Immature natural killer cell (primary cell): ENCODE data around the gene LMOD2. TPM values are rescaled to one million over a fixed set of nuclear protein-coding genes. Genes with fewer than 3 reads are reported as not detected.
A peak's percentile ranks its signal among the peaks of the same experiment; 100 is the strongest.

Experiments
- DNase-seq, 3 donors: peaks; one replicate each; pipeline ENCODE4 v3.0.0; 2022; ENCODE audit warnings: mixed read lengths in 1 of 3
- H3K27ac Mint-ChIP-seq, 6 donors: one replicate each; pipeline ENCODE4 v1.8.0; 2020; ENCODE audit warnings: mixed read lengths in 6 of 6, mild to moderate bottlenecking in 5 of 6, inconsistent platforms in 4 of 6, moderate library complexity in 3 of 6
- H3K27me3 Mint-ChIP-seq, 3 donors: one replicate each; pipeline ENCODE4 v1.8.0; 2020 to 2021; ENCODE audit warnings: low read depth in 3 of 3, mild to moderate bottlenecking in 3 of 3, mixed read lengths in 3 of 3, moderate library complexity in 3 of 3, inconsistent platforms in 1 of 3
- H3K36me3 Mint-ChIP-seq, 3 donors: one replicate each; pipeline ENCODE4 v1.8.0; 2020; ENCODE audit warnings: mixed read lengths in 3 of 3, inconsistent platforms in 2 of 3, mild to moderate bottlenecking in 2 of 3
- H3K4me1 Mint-ChIP-seq, 2 donors: one replicate each; pipeline ENCODE4 v1.8.0; 2020; ENCODE audit warnings: inconsistent platforms in 2 of 2, mild to moderate bottlenecking in 2 of 2, mixed read lengths in 2 of 2, moderate library complexity in 1 of 2
- H3K4me3 Mint-ChIP-seq, 5 donors: one replicate each; pipeline ENCODE4 v1.8.0; 2020; ENCODE audit warnings: mild to moderate bottlenecking in 5 of 5, mixed read lengths in 5 of 5, inconsistent platforms in 3 of 5, moderate library complexity in 3 of 5
- H3K9me3 Mint-ChIP-seq, 6 donors: one replicate each; pipeline ENCODE4 v1.8.0; 2020; ENCODE audit warnings: mild to moderate bottlenecking in 6 of 6, mixed read lengths in 6 of 6, inconsistent platforms in 4 of 6, moderate library complexity in 3 of 6
- polyA plus RNA-seq, 3 donors: library from polyadenylated mRNA; unstranded; fragments of 300-500 nt; fragmentation: Illumina TruSeq; gene quantifications; one replicate each; pipeline ENCODE4 v1.2.3, GENCODE V29; 2021

LMOD2 gene
- polyA plus RNA-seq, 3 donors from 2014 or later = not detected

GRCh38 chr7:123666492-123666891, 10.8 kb downstream of the LMOD2 start:
- Mint-ChIP-seq H3K4me1 (no peaks in the 10 kb centered on the region), H3K27ac (no peak overlapping the region), H3K36me3 (peaks cover 0 to 11% (median 0%) of the 10 kb centered on the region in 3 donors), H3K4me3 (no peak overlapping the region), H3K9me3 (peaks cover 0 to 1% (median 0%) of the 10 kb centered on the region in 6 donors), H3K27me3 (peaks cover 1 to 5% (median 4%) of the 10 kb centered on the region in 3 donors)
- DNase-seq = no peak

- Mint-ChIP-seq H3K36me3 (peaks cover 0 to 5% (median 0%) of the 10 kb centered on the region in 3 donors), H3K4me3 (no peak overlapping the region), H3K27ac (no peak overlapping the region), H3K4me1 (no peaks in the 10 kb centered on the region), H3K9me3 (peaks cover 0 to 1% (median 0%) of the 10 kb centered on the region in 6 donors), H3K27me3 (peaks cover 0 to 6% (median 1%) of the 10 kb centered on the region in 3 donors)
- DNase-seq = no peak
Observed at GRCh38 chr7:123669485-123669884, 13.8 kb downstream of the LMOD2 start.

- H3K27ac Mint-ChIP-seq = no peak overlapping the region
Observed at GRCh38 chr7:123673137-123673732, 17.6 kb downstream of the LMOD2 start.

GRCh38 chr7:123673752-123674398, 18.2 kb downstream of the LMOD2 start:
- no peak overlapping the region for H3K27ac Mint-ChIP-seq
- H3K9me3 Mint-ChIP-seq = peaks cover 0 to 1% (median 0%) of the 10 kb centered on the region in 6 donors
- peaks cover 0 to 2% of the 10 kb centered on the region in 2 donors for H3K4me1 Mint-ChIP-seq
- H3K36me3 Mint-ChIP-seq = peaks cover 0 to 4% (median 4%) of the 10 kb centered on the region in 3 donors
- peaks cover 0 to 3% (median 0%) of the 10 kb centered on the region in 3 donors for H3K27me3 Mint-ChIP-seq
- H3K4me3 Mint-ChIP-seq = no peak overlapping the region
- no peak for DNase-seq

More at GRCh38 chr7:123673137-123673732, 17.6 kb downstream of the LMOD2 start:
- DNase-seq = no peak
- H3K27me3 Mint-ChIP-seq = peaks cover 0 to 3% (median 0%) of the 10 kb centered on the region in 3 donors
- H3K36me3 Mint-ChIP-seq = peaks cover 0 to 5% (median under 1%) of the 10 kb centered on the region in 3 donors
- no peak overlapping the region for H3K4me3 Mint-ChIP-seq
- peaks cover 0 to 2% of the 10 kb centered on the region in 2 donors for H3K4me1 Mint-ChIP-seq
- peaks cover 0 to 1% (median 0%) of the 10 kb centered on the region in 6 donors for H3K9me3 Mint-ChIP-seq

- Mint-ChIP-seq H3K4me1 (peaks cover 0 to 2% of the 10 kb centered on the region in 2 donors), H3K36me3 (peaks cover 0 to 9% (median 0%) of the 10 kb centered on the region in 3 donors), H3K9me3 (peaks cover 0 to 1% (median 0%) of the 10 kb centered on the region in 6 donors), H3K27me3 (peaks cover 0 to 3% (median 0%) of the 10 kb centered on the region in 3 donors), H3K27ac (no peak overlapping the region), H3K4me3 (no peak overlapping the region)
- DNase-seq = no peak
Observed at GRCh38 chr7:123674399-123675180, 18.9 kb downstream of the LMOD2 start.

- Mint-ChIP-seq H3K9me3 (peaks cover 0 to 1% (median 0%) of the 10 kb centered on the region in 6 donors), H3K27me3 (peaks cover 0 to 3% (median 0%) of the 10 kb centered on the region in 3 donors), H3K4me1 (peaks cover 0 to 2% of the 10 kb centered on the region in 2 donors), H3K4me3 (no peak overlapping the region), H3K27ac (no peak overlapping the region), H3K36me3 (peaks cover 0 to 9% (median 0%) of the 10 kb centered on the region in 3 donors)
- DNase-seq = no peak
Observed at GRCh38 chr7:123675181-123675473, 19.5 kb downstream of the LMOD2 start.

- Mint-ChIP-seq H3K4me3 (no peak overlapping the region), H3K27ac (no peak overlapping the region), H3K27me3 (no peaks in the 10 kb centered on the region), H3K9me3 (no peaks in the 10 kb centered on the region), H3K36me3 (peaks cover 0 to 9% (median 0%) of the 10 kb centered on the region in 3 donors), H3K4me1 (peaks cover 0 to 2% of the 10 kb centered on the region in 2 donors)
- no peak for DNase-seq
Observed at GRCh38 chr7:123677061-123677715, 21.5 kb downstream of the LMOD2 start.

GRCh38 chr7:123679614-123680013, 23.9 kb downstream of the LMOD2 start:
- Mint-ChIP-seq H3K36me3 (peaks cover 0 to 9% (median 4%) of the 10 kb centered on the region in 3 donors), H3K9me3 (no peaks in the 10 kb centered on the region), H3K27me3 (no peaks in the 10 kb centered on the region), H3K4me3 (no peak overlapping the region), H3K27ac (peak overlapping the region in 1 of 6 donors; percentile 6), H3K4me1 (peaks cover 0 to 2% of the 10 kb centered on the region in 2 donors)
- DNase-seq = no peak

- Mint-ChIP-seq H3K4me3 (no peak overlapping the region), H3K27me3 (no peaks in the 10 kb centered on the region), H3K36me3 (peaks cover 0 to 9% (median 4%) of the 10 kb centered on the region in 3 donors), H3K9me3 (no peaks in the 10 kb centered on the region), H3K27ac (no peak overlapping the region), H3K4me1 (no peaks in the 10 kb centered on the region)
- DNase-seq = no peak
Observed at GRCh38 chr7:123680580-123680979, 24.9 kb downstream of the LMOD2 start.

GRCh38 chr7:123681561-123681960, 25.9 kb downstream of the LMOD2 start:
- Mint-ChIP-seq H3K27me3 (no peaks in the 10 kb centered on the region), H3K4me3 (no peak overlapping the region), H3K4me1 (no peaks in the 10 kb centered on the region), H3K36me3 (peaks cover 0 to 9% (median 4%) of the 10 kb centered on the region in 3 donors), H3K9me3 (no peaks in the 10 kb centered on the region), H3K27ac (no peak overlapping the region)
- DNase-seq = no peak

- Mint-ChIP-seq H3K9me3 (no peaks in the 10 kb centered on the region), H3K4me1 (no peaks in the 10 kb centered on the region), H3K4me3 (no peak overlapping the region), H3K27ac (no peak overlapping the region), H3K27me3 (no peaks in the 10 kb centered on the region), H3K36me3 (peaks cover 4 to 9% (median 8%) of the 10 kb centered on the region in 3 donors)
- peak in 2 of 3 donors; percentile 29 to 31 for DNase-seq
Observed at GRCh38 chr7:123682690-123683089, 27.0 kb downstream of the LMOD2 start.

- Mint-ChIP-seq H3K4me1 (no peaks in the 10 kb centered on the region), H3K27ac (no peak overlapping the region), H3K36me3 (peaks cover 4 to 18% (median 12%) of the 10 kb centered on the region in 3 donors), H3K4me3 (no peak overlapping the region), H3K27me3 (no peaks in the 10 kb centered on the region), H3K9me3 (no peaks in the 10 kb centered on the region)
- no peak for DNase-seq
Observed at GRCh38 chr7:123687161-123687560, 31.5 kb downstream of the LMOD2 start.

GRCh38 chr7:123687727-123688126, 32.1 kb downstream of the LMOD2 start:
- H3K27me3 Mint-ChIP-seq = no peaks in the 10 kb centered on the region
- H3K9me3 Mint-ChIP-seq = no peaks in the 10 kb centered on the region
- no peak overlapping the region for H3K4me3 Mint-ChIP-seq
- DNase-seq = no peak
- no peak overlapping the region for H3K27ac Mint-ChIP-seq
- H3K4me1 Mint-ChIP-seq = no peaks in the 10 kb centered on the region
- peaks cover 4 to 24% (median 17%) of the 10 kb centered on the region in 3 donors for H3K36me3 Mint-ChIP-seq
